Endothelial cell of umbilical vein (primary cell): Measurements from ENCODE around the gene SORCS3.

ENCODE experiments used
- EZH2 ChIP-seq: IDR thresholded peaks from 2 replicates; pipeline ENCODE4 v1.6.1; 2012; ENCODE audit warnings: borderline replicate concordance, low read depth, mild to moderate bottlenecking, moderate library complexity, low read length, inconsistent platforms; ENCODE audit not compliant: severe bottlenecking
- MYC ChIP-seq: IDR thresholded peaks from one replicate; pipeline ENCODE4 v1.6.1; 2011; ENCODE audit warnings: mild to moderate bottlenecking, low read depth, low read length
- POLR2A ChIP-seq: IDR thresholded peaks from 2 replicates; pipeline ENCODE4 v1.6.1; 2012; ENCODE audit warnings: low read depth, mild to moderate bottlenecking, control low read depth, low read length
- POLR2AphosphoS5 ChIP-seq: IDR thresholded peaks from 2 replicates; pipeline ENCODE4 v1.6.1; 2012; ENCODE audit warnings: low read depth, mild to moderate bottlenecking, control low read depth, low read length, moderate library complexity; ENCODE audit not compliant: insufficient read depth
- TF ChIP-seq, protein P1 (sequence below), 2 donors: IDR thresholded peaks; 1 replicate in 1 of 2; 2 replicates in 1 of 2; pipeline ENCODE4 v1.5.1; 2011; ENCODE audit warnings: low read length in 2 of 2, mild to moderate bottlenecking in 2 of 2, moderate library complexity in 2 of 2, control low read depth in 1 of 2, inconsistent platforms in 1 of 2, low read depth in 1 of 2; ENCODE audit not compliant: insufficient read depth in 1 of 2; ENCODE audit errors: extremely low read depth in 1 of 2

DNA sequence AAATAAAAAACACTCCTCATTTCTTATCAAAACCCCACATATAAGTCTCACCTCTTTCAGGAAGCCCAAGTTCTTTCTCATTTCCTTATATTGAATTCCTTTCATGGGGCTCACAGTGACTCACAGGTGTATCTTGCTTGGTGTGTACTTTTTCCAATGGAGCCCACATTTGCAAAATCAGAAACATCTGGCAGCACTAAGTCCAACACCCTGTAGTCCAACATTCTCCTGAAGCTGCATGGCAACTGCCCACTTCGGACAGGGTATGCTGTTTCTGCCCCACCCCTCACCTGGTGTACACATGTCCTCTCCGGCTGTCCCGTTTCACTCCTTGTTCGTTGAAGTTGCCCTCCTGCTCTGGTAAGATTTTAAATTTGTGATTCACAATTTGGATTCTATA is 544.1 kb downstream of the SORCS3 start:
- TF ChIP-seq, protein P1, sequence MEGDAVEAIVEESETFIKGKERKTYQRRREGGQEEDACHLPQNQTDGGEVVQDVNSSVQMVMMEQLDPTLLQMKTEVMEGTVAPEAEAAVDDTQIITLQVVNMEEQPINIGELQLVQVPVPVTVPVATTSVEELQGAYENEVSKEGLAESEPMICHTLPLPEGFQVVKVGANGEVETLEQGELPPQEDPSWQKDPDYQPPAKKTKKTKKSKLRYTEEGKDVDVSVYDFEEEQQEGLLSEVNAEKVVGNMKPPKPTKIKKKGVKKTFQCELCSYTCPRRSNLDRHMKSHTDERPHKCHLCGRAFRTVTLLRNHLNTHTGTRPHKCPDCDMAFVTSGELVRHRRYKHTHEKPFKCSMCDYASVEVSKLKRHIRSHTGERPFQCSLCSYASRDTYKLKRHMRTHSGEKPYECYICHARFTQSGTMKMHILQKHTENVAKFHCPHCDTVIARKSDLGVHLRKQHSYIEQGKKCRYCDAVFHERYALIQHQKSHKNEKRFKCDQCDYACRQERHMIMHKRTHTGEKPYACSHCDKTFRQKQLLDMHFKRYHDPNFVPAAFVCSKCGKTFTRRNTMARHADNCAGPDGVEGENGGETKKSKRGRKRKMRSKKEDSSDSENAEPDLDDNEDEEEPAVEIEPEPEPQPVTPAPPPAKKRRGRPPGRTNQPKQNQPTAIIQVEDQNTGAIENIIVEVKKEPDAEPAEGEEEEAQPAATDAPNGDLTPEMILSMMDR (IDR thresholded peaks at IDR 0.05; ENCODE audit: extremely low read depth in 1 of 2, insufficient read depth in 1 of 2, low read depth in 1 of 2, low read length in 2 of 2) = no peak
- TF ChIP-seq POLR2A (no peak), EZH2 (no peak), POLR2AphosphoS5 (no peak), MYC (no peak)
